BLaER1 (cell line): ENCODE results near the gene C1orf21.

Experiments used
- H3K27ac ChIP-seq: shearing (Covaris generic); formaldehyde crosslinking; 2 replicates; pipeline ENCODE4 v1.8.1; 2022
- H3K27me3 ChIP-seq: shearing (Covaris generic); formaldehyde crosslinking; 2 replicates; pipeline ENCODE4 v1.8.1; 2022
- H3K36me3 ChIP-seq: shearing (Covaris generic); formaldehyde crosslinking; 2 replicates; pipeline ENCODE4 v1.8.1; 2022
- H3K4me1 ChIP-seq: shearing (Covaris generic); formaldehyde crosslinking; 2 replicates; pipeline ENCODE4 v1.8.1; 2022
- H3K4me2 ChIP-seq: shearing (Covaris generic); formaldehyde crosslinking; 2 replicates; pipeline ENCODE4 v1.8.1; 2022
- H3K4me3 ChIP-seq: shearing (Covaris generic); formaldehyde crosslinking; 2 replicates; pipeline ENCODE4 v1.8.1; 2022
- H3K9ac ChIP-seq: shearing (Covaris generic); formaldehyde crosslinking; 2 replicates; pipeline ENCODE4 v1.8.1; 2022
- H3K9me3 ChIP-seq: shearing (Covaris generic); formaldehyde crosslinking; 2 replicates; pipeline ENCODE4 v1.8.1; 2022
- H4K20me1 ChIP-seq: shearing (Covaris generic); formaldehyde crosslinking; 2 replicates; pipeline ENCODE4 v1.8.1; 2022
- Cebpa-rat ChIP-seq: shearing (Covaris generic); IDR thresholded peaks from 2 replicates; pipeline ENCODE4 v1.8.1; 2022

The C1orf21 gene

GRCh38 chr1:184473176-184473966 lies 86.5 kb downstream of the C1orf21 start:
- no peak overlapping the region for H3K4me2 ChIP-seq
- H3K4me3 ChIP-seq, result no peak overlapping the region
- no peaks in the 10 kb centered on the region for H3K36me3 ChIP-seq
- no peaks in the 10 kb centered on the region for H3K4me1 ChIP-seq
- no peak for TF ChIP-seq Cebpa-rat
- H3K27ac ChIP-seq, result no peak overlapping the region
- H3K27me3 ChIP-seq, result no peaks in the 10 kb centered on the region
- H3K9ac ChIP-seq, result no peak overlapping the region
- H3K9me3 ChIP-seq, result peaks cover 27% of the 10 kb centered on the region; the same call in 1 of the 2 replicates
- no peaks in the 10 kb centered on the region for H4K20me1 ChIP-seq

- no peak for TF ChIP-seq Cebpa-rat
- Histone ChIP-seq H3K9me3 (peaks cover 32% of the 10 kb centered on the region; the same call in 1 of the 2 replicates), H3K27ac (no peak overlapping the region), H3K4me3 (no peak overlapping the region), H3K9ac (no peak overlapping the region), H3K4me1 (no peaks in the 10 kb centered on the region), H3K4me2 (no peak overlapping the region), H4K20me1 (no peaks in the 10 kb centered on the region), H3K27me3 (no peaks in the 10 kb centered on the region), H3K36me3 (no peaks in the 10 kb centered on the region)
Observed at GRCh38 chr1:184476187-184476586, 89.4 kb downstream of the C1orf21 start.

GRCh38 chr1:184479435-184480167 lies 92.8 kb downstream of the C1orf21 start:
- Histone ChIP-seq H3K4me3 (no peak overlapping the region), H4K20me1 (no peaks in the 10 kb centered on the region)

GRCh38 chr1:184480736-184481135 lies 93.9 kb downstream of the C1orf21 start:
- H3K27me3 ChIP-seq, result no peaks in the 10 kb centered on the region
- 0 out of 2 replicates have a peak, but pooled peaks cover 12% of the 10 kb centered on the region for H3K9me3 ChIP-seq
- no peak overlapping the region for H3K27ac ChIP-seq
- H3K9ac ChIP-seq, result no peak overlapping the region
- no peak for TF ChIP-seq Cebpa-rat
- no peak overlapping the region for H3K4me2 ChIP-seq
- no peaks in the 10 kb centered on the region for H3K4me1 ChIP-seq
- H4K20me1 ChIP-seq, result no peaks in the 10 kb centered on the region
- H3K4me3 ChIP-seq, result no peak overlapping the region
- no peaks in the 10 kb centered on the region for H3K36me3 ChIP-seq

More at GRCh38 chr1:184479435-184480167, 92.8 kb downstream of the C1orf21 start:
- no peaks in the 10 kb centered on the region for H3K27me3 ChIP-seq
- H3K4me1 ChIP-seq, result no peaks in the 10 kb centered on the region
- no peaks in the 10 kb centered on the region for H3K36me3 ChIP-seq
- no peak for TF ChIP-seq Cebpa-rat
- H3K27ac ChIP-seq, result no peak overlapping the region
- H3K9ac ChIP-seq, result no peak overlapping the region
- no peak overlapping the region for H3K4me2 ChIP-seq
- H3K9me3 ChIP-seq, result peaks cover 17% of the 10 kb centered on the region; the same call in 1 of the 2 replicates

GRCh38 chr1:184482136-184482535 lies 95.3 kb downstream of the C1orf21 start:
- H3K27me3 ChIP-seq, result no peaks in the 10 kb centered on the region
- no peak overlapping the region for H3K4me3 ChIP-seq
- H3K9ac ChIP-seq, result no peak overlapping the region
- H4K20me1 ChIP-seq, result no peaks in the 10 kb centered on the region
- no peak overlapping the region for H3K27ac ChIP-seq
- no peaks in the 10 kb centered on the region for H3K36me3 ChIP-seq
- no peak for TF ChIP-seq Cebpa-rat
- 0 out of 2 replicates have a peak, but pooled peaks cover 4% of the 10 kb centered on the region for H3K9me3 ChIP-seq
- no peaks in the 10 kb centered on the region for H3K4me1 ChIP-seq
- no peak overlapping the region for H3K4me2 ChIP-seq

GRCh38 chr1:184483101-184483683 lies 96.4 kb downstream of the C1orf21 start:
- H3K4me3 ChIP-seq, result no peak overlapping the region
- no peak for TF ChIP-seq Cebpa-rat
- no peaks in the 10 kb centered on the region for H3K36me3 ChIP-seq
- no peak overlapping the region for H3K9ac ChIP-seq
- H3K9me3 ChIP-seq, result 0 out of 2 replicates have a peak, but pooled peaks cover 4% of the 10 kb centered on the region
- H3K4me2 ChIP-seq, result no peak overlapping the region
- H3K27me3 ChIP-seq, result no peaks in the 10 kb centered on the region
- H3K4me1 ChIP-seq, result no peaks in the 10 kb centered on the region
- no peak overlapping the region for H3K27ac ChIP-seq
- no peaks in the 10 kb centered on the region for H4K20me1 ChIP-seq

GRCh38 chr1:184485751-184486723 lies 99.2 kb downstream of the C1orf21 start:
- H3K4me3 ChIP-seq, result no peak overlapping the region
- H3K36me3 ChIP-seq, result no peaks in the 10 kb centered on the region
- H4K20me1 ChIP-seq, result no peaks in the 10 kb centered on the region
- no peaks in the 10 kb centered on the region for H3K27me3 ChIP-seq
- TF ChIP-seq Cebpa-rat, result no peak
- H3K9ac ChIP-seq, result no peak overlapping the region
- H3K4me1 ChIP-seq, result no peaks in the 10 kb centered on the region
- H3K27ac ChIP-seq, result no peak overlapping the region
- H3K9me3 ChIP-seq, result no peaks in the 10 kb centered on the region
- H3K4me2 ChIP-seq, result no peak overlapping the region

- Histone ChIP-seq H3K27ac (no peak overlapping the region), H3K9ac (no peak overlapping the region), H3K36me3 (no peaks in the 10 kb centered on the region), H3K9me3 (no peaks in the 10 kb centered on the region), H3K4me3 (no peak overlapping the region), H3K27me3 (no peaks in the 10 kb centered on the region), H3K4me1 (peaks cover 8% of the 10 kb centered on the region), H3K4me2 (no peak overlapping the region), H4K20me1 (no peaks in the 10 kb centered on the region)
- TF ChIP-seq Cebpa-rat, result no peak
Observed at GRCh38 chr1:184486761-184487445, 100.1 kb downstream of the C1orf21 start.
